Cerebellar nuclear complex (tissue), 1 donor: ENCODE results near the gene NEK2.
"Not testable (repeated sequence)": the region's sequence is repeated elsewhere in the genome, so short reads cannot be mapped to it uniquely, and the experiment has no call there.

ENCODE experiments used
- DNase-seq, 2 experiments: peaks; one replicate each; lab custom pipeline; 2025; lab: John Stamatoyannopoulos, UW

Gene NEK2

DNA sequence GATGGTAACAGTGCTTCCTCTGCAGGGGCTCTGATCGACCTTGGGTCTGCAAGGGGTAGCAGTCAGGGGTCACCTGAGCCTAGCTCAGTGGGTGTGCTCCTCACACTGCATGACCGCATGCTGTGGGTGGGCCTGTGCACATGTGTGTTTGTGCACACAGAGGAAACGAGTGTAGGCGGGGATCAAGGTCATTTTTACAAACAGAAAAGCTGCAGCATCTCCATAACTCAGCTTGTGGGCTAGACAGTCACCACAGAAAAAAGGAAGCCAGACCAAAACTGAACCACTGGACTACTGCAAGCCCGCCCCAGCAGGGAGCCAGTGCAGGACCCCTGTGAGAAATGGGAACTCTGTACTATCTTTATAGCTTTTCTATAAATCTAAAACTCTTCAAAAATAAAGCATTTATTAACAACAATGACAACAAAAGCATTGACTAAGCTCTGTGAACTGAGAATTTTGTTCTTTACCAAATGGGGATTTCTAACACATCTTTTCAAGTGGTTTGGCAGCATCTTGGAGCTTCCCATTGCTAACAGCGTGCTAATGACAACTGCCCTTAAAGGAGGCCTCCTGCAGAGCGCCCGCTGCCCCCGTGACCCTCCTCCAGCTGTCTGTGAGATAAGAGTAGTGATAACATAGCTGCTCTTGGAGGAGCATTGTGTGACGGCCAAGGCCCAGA is 19.9 kb upstream of the NEK2 start:
- no peak for DNase-seq

DNA sequence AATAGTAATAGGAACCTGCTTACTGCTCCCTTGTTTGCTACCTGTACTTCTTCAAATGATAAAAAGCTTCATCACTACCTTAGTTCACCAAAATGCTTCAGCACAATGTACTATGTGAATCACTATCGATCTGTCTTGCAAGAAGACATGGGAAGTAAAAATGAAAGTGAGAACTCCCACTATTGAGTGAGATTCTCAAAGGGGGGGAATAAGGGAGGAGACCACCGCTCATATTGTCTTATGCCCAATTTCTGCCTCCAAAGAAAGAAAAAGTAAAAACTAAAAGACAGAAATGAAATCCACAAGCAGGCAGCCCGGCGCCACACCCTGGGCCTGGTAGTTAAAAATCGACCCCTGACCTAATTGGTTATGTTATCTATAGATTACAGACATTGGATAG is 18.5 kb upstream of the NEK2 start:
- not testable (repeated sequence) for DNase-seq

DNA sequence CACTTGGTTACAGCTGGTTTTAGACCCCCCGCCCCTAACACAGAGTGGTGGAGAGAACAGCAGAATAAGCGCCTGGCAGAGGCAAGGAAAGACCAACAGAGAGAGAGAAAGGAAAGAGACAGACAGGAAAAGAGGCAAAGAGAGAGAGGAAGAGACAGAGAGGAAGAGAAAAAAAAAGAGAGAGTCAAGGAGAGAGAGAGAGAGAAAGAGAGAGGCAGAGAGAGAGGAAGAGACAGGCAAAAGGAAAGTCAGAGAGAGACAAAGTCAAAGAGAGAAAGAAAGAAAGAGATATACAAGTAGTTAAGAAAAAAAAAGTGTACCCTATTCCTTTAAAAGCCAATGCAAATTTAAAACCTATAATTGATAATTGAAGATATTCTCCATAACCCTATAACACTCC is 13.0 kb upstream of the NEK2 start:
- DNase-seq = no peak

DNA sequence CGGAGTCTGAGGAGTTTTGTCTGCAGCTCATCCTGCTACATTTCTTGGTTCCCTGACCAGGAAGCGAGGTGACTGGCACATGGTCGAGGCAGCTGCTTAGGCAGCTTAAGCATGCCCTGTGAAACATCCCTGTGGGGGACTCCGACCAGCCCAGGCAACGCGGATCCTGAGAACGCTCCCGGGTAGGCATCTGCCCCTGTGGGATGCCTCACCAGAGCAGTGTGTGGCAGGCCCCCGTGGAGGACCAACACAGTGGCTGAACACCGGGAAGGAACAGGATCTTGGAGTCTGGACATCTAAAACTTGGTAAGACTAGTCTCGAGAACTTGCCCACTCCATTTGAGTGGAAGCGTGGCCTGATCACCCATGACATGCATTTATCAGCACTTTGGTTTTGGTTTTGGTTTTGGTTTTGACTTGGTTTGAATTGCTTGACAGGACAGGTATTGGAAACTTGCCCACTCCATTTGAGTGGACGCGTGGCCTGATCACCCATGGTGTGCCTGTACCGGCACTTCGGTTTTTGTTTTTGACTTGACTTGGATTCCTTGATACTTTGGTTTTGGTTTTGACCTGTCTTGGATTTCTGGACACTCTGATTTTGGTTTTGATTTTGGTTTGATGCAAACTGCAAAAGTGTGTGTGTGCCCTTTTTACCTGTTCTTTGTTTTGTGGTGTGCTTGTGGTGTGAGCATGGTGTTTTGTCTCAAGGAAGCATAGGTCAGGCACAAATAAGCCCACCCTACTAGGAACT is 12.2 kb upstream of the NEK2 start:
- DNase-seq = no peak

DNA sequence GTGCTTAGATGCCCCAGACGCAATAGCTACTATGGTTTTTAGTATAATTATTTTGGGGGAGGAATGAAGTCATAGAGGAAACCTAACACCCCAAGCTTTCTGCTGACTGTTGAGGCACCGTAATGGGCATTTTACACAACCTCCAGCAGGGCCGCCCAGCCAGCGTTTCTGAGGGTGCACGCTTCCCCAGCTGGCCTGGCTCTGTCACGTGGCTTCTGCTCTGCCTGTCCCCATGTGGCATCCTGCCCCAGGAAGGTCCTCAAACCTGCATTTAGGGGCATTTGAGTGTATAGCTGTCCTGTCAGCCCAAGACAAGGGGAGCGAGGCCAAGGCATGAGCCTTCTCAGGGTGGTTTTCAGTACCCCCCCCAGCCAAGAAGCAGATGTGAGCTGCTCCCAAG is 10.4 kb upstream of the NEK2 start:
- DNase-seq = no peak

DNA sequence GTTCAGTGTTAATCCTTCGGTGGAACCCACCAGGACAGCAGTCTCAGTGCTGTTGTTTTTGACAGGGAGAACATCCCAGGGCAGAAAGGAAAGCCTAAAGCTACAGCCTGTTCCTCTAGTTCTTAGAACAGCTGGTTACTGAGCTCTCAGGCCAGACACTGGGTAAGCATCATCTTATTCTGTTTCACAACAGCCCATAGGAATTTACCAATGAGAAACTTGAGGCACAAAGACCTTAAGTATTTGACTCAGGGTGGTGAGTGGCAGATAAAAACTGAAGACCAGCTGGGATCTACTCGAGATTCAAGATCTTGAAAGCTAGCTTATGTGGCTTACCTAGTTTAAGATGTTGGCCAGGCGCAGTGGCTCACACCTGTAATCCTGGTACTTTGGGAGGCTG is 9.4 kb upstream of the NEK2 start:
- DNase-seq = no peak

DNA sequence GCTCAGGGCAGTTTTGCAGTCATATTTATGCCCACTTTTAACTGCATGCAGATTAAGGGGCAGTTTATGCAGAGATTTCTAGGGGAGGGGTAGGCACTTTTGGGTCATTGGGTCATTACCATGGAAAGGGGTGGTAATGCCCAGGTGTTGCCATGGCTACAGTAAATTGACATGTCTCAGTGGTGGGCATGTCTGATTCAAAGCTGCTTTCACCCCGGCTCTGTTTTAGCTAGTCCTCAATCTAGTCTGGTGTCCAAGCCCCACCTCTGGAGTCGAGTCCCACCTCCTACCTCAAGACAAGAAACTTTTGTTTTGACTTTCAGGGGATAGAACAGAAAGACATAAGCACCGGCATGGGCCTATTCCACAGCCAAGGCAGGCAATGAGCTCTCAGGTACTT is 8.9 kb upstream of the NEK2 start:
- DNase-seq = no peak

DNA sequence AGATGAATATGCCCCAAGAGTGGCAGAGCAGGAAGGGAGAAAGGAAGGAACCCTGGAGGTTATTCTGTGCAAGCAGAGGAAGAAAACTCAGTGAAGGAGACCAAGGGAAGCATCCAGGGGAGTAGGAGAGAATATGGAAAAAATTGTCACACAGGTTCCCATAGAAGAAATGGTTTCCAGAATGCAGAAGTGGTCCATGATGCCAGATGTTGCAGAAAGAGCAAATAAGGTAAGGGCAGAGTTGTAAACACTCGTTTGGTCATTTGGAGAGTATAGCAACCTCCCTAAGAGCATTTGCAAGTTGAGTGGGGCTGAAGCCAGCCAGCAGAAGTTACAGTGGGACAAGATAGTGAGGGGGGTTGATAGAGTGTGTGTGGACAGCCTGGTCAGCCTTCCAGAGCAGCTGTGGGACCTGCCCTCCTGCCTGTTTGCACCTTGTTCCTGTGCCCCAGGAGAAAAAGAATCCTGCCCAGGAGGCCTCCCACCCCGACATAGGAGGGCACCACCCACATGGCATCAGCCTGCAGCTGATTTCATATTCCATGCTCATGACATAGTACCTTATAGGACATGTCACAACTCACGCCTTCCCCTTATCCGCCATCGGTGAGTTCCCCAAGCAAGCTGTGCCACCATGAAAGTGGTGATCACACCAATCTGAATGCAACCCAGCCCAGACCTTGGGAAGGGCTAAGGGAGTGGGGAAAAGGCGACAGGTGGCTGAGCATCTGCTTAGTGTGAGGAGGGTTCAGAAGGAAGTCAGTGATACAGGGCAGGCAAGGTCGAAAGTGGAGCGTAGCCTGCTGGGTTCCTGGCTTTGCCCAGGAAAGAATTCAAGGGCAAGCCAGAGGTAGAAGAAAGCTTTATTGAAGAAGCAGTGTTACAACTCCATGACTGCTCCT is 8.2 kb upstream of the NEK2 start:
- DNase-seq = no peak

DNA sequence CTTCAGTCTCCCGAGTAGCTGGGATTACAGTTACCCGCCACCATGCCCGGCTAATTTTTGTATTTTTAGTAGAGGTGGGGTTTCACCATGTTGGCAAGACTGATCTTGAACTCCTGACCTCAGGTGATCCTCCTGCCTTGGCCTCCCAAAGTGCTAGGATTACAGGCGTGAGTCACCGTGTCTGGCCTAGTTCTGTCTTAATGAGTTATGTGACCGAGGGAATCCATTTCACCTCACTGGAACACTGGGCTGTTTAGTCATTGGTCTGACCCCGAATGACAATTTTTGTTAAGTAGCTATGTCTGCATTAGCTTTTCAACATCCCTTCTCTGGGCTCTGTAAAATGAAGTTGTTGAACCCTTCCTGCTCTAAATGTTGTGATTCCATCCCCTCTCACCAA is 6.8 kb upstream of the NEK2 start:
- DNase-seq = not testable (repeated sequence)

DNA sequence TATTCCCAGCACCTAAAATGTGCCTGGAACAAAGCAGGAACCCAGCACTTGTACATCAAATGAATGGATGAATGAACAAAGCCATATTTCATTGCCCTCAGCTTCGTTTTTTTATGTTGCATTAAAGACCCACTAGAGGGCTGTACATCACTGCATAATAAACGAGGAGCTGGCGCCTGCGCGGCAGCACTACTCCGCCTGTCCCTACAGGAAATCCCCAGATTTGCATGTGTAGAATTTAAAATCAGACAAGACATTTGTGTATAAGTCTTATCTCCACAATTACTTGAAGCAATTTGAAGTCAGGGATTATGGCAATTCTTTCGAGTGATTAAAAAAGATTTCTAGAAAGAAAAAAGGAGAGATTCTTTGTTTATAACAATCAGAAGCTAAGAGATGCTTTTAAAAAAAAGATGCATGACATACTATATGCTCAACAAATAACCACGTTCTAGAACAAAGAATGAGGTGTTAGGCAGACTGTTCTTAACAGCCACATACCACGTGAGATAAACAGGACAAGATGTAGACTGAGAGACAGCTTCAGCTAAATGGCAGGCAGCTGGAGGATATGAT is 5.4 kb upstream of the NEK2 start:
- DNase-seq = peak in 1 of 2 experiments; percentile 1

DNA sequence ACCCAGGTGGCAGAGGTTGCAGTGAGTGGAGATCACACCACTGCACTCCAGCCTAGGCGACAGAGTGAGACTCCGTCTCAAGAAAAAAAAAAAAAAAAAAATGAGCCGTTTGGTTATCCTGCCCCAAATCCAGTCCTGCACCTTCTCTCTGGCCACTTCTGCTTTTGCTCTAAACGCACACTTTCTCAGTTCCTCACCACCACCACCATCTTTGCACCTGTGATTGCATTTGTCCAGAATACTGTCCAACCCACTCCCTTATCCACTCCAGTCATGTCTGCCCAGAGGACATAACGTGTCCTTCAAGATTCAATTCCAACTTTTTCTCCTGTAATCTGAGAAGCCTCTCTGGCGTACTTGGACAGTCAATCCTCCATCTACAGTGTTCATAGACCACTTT is 2.2 kb upstream of the NEK2 start:
- DNase-seq = no peak

DNA sequence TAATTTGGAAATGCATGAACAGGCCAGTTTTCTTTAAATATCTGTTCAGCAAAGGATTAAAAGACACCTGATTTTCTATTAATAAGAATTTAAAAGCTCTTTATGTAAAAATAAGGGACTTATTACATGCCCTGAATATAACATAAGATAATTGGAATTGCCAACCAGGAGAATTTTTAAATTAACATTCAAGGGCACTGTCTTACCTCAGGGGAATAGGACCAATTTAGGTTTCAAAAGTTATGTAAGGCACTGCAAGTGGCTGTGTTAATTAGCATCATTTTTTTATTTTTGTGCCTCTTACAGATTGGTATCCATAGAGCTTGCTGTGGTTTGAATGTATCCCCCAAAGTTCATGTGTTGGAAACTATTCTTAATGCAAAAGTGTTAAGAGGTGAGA is 1.3 kb upstream of the NEK2 start:
- no peak for DNase-seq

DNA sequence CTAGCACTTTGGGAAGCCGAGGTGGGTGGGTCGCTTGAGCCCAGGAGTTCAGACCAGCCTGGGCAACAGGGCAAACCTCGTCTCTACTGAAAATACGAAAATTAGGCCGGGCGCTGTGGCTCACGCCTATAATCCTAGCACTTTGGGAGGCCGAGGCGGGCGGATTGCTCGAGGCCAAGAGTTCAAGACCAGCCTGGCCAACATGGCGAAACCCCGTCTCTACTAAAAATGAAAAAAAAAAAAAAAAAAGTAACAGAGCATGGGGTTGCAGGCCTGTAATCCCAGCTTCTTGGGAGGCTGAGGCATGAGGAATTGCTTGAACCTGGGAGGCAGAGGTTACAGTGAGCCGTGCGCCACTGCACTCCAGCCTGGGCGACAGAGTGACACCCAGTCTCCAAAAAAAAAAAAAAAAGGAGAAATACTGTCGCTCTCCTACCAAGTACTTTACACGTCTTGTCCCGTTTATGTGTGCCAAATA is 724 bp upstream of the NEK2 start:
- DNase-seq = no peak

DNA sequence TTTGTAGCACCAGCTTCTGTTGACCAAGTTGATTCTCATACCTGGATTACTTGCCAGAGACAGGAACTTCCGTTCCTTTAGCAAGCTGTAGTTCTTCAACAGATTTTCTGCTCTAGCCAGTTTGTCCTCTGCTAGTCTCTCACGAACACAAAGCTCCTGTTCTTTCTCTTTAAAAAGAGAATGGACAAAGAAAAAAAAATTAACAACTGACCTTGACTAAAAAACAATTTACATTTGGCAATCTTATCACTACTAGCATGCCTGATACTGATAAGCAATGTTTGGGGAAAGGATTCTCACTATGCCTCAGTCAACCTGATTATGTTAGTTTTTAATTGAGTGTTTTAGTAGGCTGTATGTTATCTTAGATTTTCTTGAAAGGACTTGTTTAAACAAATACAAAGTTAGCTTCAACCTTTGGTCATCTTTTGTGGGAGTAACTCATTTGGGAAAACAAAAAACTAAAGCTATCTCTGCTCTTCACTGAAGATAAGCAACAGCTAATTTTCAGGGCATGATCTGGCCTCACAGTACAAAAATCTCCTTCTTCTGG is 8.3 kb downstream of the NEK2 start:
- no peak for DNase-seq

DNA sequence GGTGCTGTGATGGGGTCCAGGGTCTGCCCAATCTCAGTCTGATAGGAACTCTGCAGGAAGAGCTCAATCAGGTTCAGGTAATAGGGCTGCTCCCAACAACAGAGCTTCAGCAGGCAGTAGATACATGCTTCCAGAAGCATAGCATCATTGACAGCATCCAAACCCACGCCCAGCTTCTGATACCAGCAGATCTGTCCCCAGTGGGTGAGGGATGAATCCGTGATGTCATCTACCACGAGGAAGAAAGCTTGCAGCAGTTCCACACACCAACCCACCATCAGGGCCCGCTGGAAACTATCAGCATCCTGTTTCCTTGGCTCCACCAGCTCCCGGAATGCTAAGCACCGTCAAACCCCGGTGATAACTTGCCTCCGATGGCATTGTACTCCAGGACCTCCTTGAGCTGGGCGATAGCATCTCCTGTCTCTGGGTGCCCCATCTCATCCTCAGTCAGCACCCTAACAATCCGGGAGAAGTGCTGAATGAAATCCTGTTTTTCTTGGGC is 14.7 kb downstream of the NEK2 start:
- DNase-seq = no peak

DNA sequence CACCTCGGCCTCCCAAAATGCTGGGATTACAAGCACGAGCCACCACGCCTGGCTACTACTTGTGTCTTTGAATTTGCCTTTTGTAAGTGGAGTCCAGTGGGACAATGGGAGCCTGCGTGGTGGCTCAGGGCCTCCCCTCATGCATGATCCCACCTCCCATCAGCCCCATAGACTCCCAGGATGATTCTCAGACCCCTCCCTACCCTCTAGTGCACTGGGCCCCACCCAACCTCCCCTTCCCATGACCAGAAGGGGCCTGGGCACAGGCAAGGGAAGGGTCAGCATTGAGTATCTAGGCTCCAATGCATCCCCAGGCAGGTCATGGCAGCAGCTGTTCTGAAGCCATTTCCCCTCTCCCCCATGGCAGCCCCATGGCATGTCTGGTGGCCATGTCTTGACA is 18.7 kb downstream of the NEK2 start:
- DNase-seq = no peak

DNA sequence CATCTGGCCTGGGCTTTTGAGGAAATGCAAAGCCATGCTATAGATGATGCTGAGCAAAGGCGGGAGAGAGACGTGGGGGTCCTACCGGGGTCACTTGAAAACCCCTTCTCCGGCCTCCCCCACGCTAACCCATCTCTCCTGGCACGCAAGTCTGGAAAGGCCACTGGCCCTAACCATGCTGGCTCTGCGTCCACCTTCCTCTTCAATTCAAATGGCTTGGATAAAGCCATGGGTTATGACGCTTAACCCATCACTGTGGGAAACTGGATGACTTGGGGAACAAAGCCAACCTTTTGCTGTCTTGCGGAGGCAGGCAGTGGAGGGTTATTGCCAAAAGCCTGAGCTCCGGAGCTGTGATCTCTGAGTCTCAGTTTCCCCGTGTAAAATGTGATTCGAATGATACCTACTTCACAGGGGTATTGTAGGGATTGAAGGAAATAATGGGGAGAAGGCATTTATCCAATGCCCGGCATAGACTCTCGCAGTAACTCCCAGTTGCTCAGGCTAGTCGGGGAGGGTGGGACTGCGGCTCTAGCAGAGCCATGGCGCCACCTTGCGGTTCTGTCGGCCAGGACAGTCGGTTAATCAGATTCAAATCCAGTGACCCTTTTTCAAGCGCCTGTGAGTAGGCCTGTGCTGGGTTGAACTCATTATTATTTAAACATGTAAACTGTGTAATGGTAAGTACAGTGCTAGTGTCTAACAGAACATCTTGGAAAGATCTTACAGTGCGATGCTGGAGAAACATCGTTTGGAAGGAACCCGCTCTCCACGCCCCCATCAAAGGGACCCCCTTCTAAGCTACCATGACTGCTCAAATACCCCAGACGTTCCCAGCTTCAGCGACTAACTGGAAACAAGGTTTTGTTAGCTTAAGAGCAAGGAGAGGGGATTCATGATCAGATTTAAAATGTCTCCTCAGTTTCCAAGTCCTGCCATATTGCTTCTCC is 20.3 kb downstream of the NEK2 start:
- peak in 1 of 2 experiments; percentile 49 for DNase-seq

DNA sequence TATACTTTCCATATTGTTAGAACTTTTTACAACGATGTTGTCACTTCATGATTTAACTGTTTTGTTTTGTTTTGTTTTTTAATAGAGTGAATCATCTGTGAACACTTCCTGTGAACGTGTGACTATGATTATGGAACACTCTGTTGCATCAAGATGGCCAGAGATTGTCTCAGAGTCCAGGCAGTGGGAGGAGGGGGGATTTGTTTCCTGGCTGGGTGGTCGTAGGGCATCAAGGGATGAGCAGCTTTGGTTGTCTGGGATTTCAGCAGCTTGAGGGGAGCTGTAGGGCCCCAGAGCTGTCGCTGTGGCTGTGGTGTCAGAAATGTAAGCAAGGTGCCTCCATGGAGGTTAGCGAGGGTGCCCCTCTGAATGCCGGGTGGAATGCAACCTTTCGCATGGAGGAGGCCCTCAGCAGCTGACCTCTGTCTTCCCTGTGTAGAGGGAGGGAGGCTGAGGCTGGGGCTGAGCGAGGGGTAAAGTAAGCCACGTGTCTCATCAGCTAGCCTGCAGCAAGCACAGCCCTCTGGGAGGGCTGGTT is 21.4 kb downstream of the NEK2 start:
- DNase-seq = no peak

DNA sequence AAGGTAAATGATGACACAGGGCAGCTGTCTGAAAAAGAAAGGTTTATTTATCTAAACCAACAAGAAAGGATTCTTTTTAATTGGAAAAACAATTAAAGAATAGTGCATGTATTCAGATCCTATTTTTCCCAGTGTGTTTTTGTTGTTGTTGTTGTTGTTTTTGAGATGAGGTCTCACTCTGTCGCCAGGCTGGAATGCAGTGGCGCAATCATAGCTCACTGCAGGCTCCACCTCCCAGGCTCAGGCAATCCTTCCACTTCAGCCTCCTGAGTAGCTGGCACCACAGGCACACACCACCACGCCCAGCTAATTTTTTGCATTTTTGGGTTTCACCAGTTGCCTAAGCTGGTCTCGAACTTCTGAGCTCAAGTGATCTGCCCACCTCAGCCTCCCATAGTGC is 22.1 kb downstream of the NEK2 start:
- DNase-seq = no peak

DNA sequence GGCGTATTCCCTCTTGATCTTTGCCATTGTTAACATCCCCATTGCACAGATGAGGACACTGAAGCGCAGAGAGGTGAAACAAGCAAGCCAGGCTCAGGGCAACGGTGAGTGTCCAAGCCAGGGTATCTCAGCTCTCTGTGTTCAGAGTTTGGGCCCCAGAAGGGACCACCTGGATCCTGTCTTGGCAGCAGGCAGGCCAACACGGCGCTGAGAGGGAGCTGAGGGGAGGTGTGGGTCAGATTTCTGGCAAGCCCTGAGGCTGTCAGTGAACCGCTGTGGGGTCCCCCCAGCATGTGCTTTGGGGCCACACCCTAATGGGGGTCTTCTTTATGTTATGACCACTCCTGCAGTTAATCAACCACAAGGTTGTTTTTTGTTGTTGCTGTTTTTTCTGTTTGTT is 23.1 kb downstream of the NEK2 start:
- DNase-seq = no peak
